Measurements from ENCODE around the gene BMP2K. TPM values are rescaled to one million over a fixed set of nuclear protein-coding genes. Genes with fewer than 3 reads are reported as not detected.

Gene BMP2K
- total and polyA plus RNA-seq, 2 of the 8 experiments (the other 6 are each of a cell fraction or from before 2014, with no cell fraction given), result 15.6 to 24.1 TPM

DNA sequence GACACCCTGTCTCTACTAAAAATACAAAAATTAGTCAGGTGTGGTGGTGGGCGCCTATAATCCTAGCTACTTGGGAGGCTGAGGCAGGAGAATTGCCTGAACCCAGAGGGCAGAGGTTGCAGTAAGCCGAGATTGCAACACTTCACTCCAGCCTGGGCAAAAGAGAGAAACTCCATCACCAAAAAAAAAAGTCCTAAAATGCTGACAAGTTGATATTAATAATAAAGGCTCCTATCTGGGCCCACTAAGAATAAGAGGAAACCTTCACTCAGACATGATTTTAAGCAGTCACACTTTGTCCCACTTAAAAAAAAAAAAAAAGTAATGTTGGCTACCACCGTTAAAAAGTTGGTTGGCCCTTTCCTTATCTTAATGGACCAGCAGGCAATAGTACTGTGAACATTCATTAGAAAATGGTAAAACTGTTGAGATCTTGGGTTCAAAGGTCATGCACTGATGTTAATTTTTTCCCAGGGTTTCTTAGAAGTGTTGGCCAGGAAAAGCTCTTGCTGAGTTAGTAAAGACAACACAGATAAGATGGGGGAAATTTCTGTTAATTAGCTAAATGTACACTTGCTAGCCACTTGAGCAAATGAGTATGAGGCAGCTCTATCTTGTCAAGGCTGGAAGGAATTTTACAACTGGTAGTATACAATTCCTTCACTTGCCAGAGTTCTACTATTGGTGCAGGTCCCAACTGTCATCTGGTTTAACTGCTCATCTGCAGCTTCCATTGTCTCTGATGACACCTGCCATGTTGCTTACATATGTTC is 43.6 kb upstream of the BMP2K start:
- no peak overlapping the region for H2BK120ac ChIP-seq (replicated peaks; ENCODE audit: low read depth, low read length)
- H3K23me2 ChIP-seq (ENCODE audit: low read depth, low read length), result no peaks in the 10 kb centered on the region
- ChIA-PET POLR2A (ENCODE audit: partially characterized antibody) (no interaction called here), CTCF (ENCODE audit: partially characterized antibody) (interaction anchor here (0.6 kb wide), 1 partner anchor 79 kb away, joined by 5 read pairs; no protein-coding TSS in a partner anchor)
- no peak overlapping the region for H3K4me2 ChIP-seq (ENCODE audit: insufficient read depth in 1 of 2, low read depth in 2 of 2, low read length in 2 of 2)
- no peak for FAIRE-seq
- no peaks in the 10 kb centered on the region for H3K27me3 ChIP-seq (replicated peaks in 1 of 4; ENCODE audit: control insufficient read depth in 3 of 4, extremely low read depth in 1 of 4, insufficient read depth in 3 of 4, low read length in 3 of 4)
- H2BK15ac ChIP-seq (ENCODE audit: low read length), result no peak overlapping the region
- no peaks in the 10 kb centered on the region for H3K79me2 ChIP-seq (ENCODE audit: control insufficient read depth in 1 of 2, insufficient read depth in 2 of 2, low read length in 2 of 2)
- H3K56ac ChIP-seq (replicated peaks; ENCODE audit: insufficient read length, low read depth, low read length), result no peak overlapping the region
- no peak overlapping the region for H3K14ac ChIP-seq (ENCODE audit: insufficient read length)
- TF ChIP-seq TBP (IDR thresholded peaks at IDR 0.05; ENCODE audit: low read depth, low read length) (no peak), RNF2 (IDR thresholded peaks at IDR 0.05; ENCODE audit: borderline replicate concordance, low read depth, low read length, missing control alignments, poor library complexity, severe bottlenecking) (no peak), CBX5 (IDR thresholded peaks at IDR 0.05; ENCODE audit: low read depth, low read length) (no peak), POU5F1 (IDR thresholded peaks at IDR 0.05; ENCODE audit: low read depth, low read length) (no peak), SIX5 (IDR thresholded peaks at IDR 0.05; ENCODE audit: low read depth, low read length) (no peak), NRF1 (IDR thresholded peaks at IDR 0.05; ENCODE audit: low read depth, low read length) (no peak), GTF2F1 (IDR thresholded peaks at IDR 0.05; ENCODE audit: borderline replicate concordance, low read depth, low read length) (no peak)
- H3K27ac ChIP-seq (ENCODE audit: low read depth, low read length), result no peak overlapping the region
- H3K4me1 ChIP-seq (replicated peaks in 1 of 4; ENCODE audit: control insufficient read depth in 3 of 4, insufficient read depth in 4 of 4, low read length in 3 of 4), result no peaks in the 10 kb centered on the region
- no peak overlapping the region for H3K4me3 ChIP-seq (ENCODE audit: extremely low read depth in 1 of 4, insufficient read depth in 2 of 4, low read depth in 3 of 4, low read length in 4 of 4)
- no peak overlapping the region for H4K8ac ChIP-seq (ENCODE audit: extremely low read depth, insufficient read depth, low read length)
- H3K9me3 ChIP-seq (ENCODE audit: insufficient read depth in 2 of 2, low read depth in 1 of 2, low read length in 1 of 2), result no peaks in the 10 kb centered on the region
- no peak overlapping the region for H3K18ac ChIP-seq (ENCODE audit: extremely low read depth, low read length)
- no peaks in the 10 kb centered on the region for H3K36me3 ChIP-seq (ENCODE audit: control insufficient read depth in 2 of 4, insufficient read depth in 4 of 4, low read length in 3 of 4)
- DNase-seq (ENCODE audit: low read depth in 1 of 2, low spot score in 2 of 2), result no peak
- H3K79me1 ChIP-seq (ENCODE audit: low read depth, low read length), result no peaks in the 10 kb centered on the region
- H3K9ac ChIP-seq (replicated peaks in 1 of 4; ENCODE audit: extremely low read depth in 1 of 4, low read depth in 3 of 4, low read length in 3 of 4), result no peak overlapping the region
- H3K4ac ChIP-seq (replicated peaks; ENCODE audit: insufficient read length, low read depth, low read length), result no peak overlapping the region
- H3K23ac ChIP-seq (ENCODE audit: insufficient read length), result no peak overlapping the region
- H2AK5ac ChIP-seq (ENCODE audit: low read depth, low read length), result no peak overlapping the region
- H4K5ac ChIP-seq (ENCODE audit: insufficient read length, low read depth, low read length), result no peak overlapping the region
- H2BK20ac ChIP-seq (ENCODE audit: low read length), result no peak overlapping the region
- H4K91ac ChIP-seq (replicated peaks; ENCODE audit: insufficient read length, low read length), result no peak overlapping the region
- H4K20me1 ChIP-seq (replicated peaks in 1 of 2; ENCODE audit: control insufficient read depth in 1 of 2, insufficient read depth in 2 of 2, low read length in 2 of 2), result no peaks in the 10 kb centered on the region
- no peak overlapping the region for H2AFZ ChIP-seq (ENCODE audit: low read length)
- no peak overlapping the region for H2BK12ac ChIP-seq (ENCODE audit: low read depth, low read length)
- no peak overlapping the region for H2BK5ac ChIP-seq (ENCODE audit: low read depth, low read length)
- WGBS, 2 experiments (ENCODE audit: extremely low coverage in 1 of 2, insufficient coverage in 1 of 2, insufficient read length in 1 of 2, insufficient replicate concordance in 2 of 2, low coverage in 1 of 2, low lambda C conversion rate in 2 of 2, missing lambda C conversion rate in 1 of 2), result 88% methylated on average over 3 of the region's 3 CpGs; no CpG with 5 or more reads in 1 of the 2 experiments
